DMS 273 treated with DMSO at 0.1 percent for 48 hours (cell line): Measurements from ENCODE around the gene F10.
"Not testable (repeated sequence)": the region's sequence is repeated elsewhere in the genome, so short reads cannot be mapped to it uniquely, and the experiment has no call there.

ENCODE experiments used
- DNase-seq: peaks from one replicate; lab custom pipeline; 2025; lab: John Stamatoyannopoulos, UW

F10 gene

DNA sequence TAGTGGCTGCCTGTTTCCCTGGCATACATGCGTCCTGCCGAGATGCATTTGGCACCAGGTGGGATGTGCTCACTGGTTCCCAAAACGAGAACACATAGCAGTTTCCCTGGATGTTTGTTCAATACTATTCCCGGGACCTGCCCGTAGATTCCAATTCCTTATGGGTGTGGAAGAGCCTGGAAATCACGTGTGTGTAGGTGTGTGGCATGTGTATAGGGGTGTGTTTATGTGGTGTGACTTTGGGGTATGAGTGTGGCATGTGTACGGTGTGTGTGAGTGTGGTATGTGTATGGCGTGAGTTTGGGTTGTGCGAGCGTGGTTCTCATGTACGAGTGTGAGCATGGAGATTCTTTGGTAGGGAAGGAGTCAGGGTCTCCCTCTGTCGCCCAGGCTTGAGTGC lies 19.9 kb upstream of the F10 start:
- no peak for DNase-seq

DNA sequence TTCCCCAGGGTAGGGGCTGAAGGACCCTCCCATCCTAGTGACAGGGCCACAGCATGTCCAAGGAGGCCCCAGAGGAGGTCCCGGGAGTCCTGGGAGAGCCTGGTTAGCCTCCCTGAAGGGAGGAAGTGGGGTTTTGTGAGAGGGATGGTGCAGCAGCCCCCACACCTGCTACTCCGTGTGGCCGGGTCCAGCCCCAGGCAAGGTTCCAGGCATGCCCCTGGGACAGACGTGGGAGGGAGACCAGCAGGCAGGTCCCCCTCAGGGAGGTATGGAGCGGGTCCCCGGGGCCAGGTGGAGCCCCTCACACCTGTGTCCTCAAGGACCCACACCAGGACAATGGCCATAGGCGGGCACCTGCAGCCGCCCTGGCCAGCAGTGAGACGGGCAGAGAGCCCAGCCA lies 19.0 kb upstream of the F10 start:
- DNase-seq, result no peak

- no peak for DNase-seq
Measured at GRCh38 chr13:113105032-113105920, 17.3 kb upstream of the F10 start, which contains the start of gene F7. F7 (plus strand) TSS chr13:113105791; CDS start chr13:113105842, 51 bp downstream.

DNA sequence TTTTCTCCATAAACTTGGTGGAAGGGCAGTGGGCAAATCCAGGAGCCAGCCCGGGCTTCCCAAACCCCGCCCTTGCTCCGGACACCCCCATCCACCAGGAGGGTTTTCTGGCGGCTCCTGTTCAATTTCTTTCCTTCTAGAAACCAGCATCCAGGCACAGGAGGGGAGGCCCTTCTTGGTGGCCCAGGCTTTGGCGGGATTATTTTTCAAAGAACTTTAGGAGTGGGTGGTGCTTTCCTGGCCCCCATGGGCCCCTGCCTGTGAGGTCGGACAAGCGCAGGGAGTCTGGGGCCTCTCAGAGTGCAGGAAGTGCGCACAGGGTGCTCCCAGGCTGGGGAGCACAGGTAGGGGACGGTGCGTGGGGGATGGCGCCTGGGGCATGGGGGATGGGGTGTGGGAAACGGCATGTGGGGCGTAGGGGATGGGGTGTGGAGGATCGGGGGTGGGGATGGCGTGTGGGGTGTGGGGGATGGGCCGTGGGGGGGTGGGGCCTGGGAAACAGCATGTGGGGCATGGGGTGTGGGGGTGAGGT lies 16.6 kb upstream of the F10 start:
- DNase-seq, result no peak

DNA sequence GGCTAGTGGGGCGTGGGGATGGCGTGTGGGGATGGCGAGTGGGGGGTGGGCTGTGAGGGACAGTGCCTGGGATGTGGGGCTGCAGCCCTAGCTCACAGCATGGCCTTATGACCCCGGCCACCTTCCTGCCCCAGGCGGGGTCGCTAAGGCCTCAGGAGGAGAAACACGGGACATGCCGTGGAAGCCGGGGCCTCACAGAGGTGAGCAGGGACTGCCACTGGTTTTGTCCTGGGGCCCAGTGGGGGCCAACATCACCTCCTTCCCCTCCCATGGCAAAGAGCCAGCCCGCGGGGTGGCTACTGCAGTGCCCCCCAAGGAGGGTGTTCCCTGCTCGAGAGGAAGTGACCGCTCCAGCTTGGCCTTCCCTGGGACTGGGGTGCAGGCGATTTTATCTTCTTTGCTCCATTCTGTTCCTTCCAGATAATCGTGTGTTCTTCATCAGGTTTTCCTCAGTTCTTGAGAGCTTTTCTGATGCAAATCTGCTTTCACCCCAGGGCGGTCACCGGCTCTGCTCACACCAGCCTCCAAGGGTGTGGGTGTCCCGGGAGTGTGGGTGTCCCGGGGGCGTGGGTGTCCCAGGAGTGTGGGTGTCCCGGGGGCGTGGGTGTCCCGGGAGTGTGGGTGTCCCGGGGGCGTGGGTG lies 15.8 kb upstream of the F10 start:
- no peak for DNase-seq

- DNase-seq, result not testable (repeated sequence)
Measured at GRCh38 chr13:113108521-113108920, 14.1 kb upstream of the F10 start.

- no peak for DNase-seq
Measured at GRCh38 chr13:113109151-113110047, 13.2 kb upstream of the F10 start.

- DNase-seq, result no peak
Measured at GRCh38 chr13:113110048-113110851, 12.3 kb upstream of the F10 start.

DNA sequence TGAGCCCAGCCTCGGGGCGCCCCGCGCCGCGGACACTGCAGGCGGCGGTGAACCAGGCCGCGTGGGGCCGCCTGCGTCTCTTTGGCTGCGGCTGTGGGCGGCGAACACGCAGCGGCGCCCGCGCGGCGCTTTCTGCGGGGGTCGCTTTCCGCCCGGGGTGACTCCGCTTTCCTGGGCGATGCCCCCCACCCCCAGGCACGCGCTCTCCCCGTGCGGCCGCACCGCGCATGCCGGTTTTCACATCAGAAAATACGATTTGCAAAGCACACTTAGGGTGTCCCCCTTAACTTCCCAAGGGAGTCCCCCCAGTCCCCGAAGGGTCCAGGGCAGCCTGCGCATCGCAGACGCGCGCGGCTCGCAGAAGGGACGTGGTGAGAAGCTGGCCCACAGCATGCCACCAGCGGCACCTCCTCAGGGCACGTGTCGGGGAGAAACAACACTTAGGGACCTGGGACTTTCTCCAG lies 11.7 kb upstream of the F10 start:
- no peak for DNase-seq

GRCh38 chr13:113111821-113112220 lies 10.8 kb upstream of the F10 start:
- DNase-seq, result not testable (repeated sequence)

DNA sequence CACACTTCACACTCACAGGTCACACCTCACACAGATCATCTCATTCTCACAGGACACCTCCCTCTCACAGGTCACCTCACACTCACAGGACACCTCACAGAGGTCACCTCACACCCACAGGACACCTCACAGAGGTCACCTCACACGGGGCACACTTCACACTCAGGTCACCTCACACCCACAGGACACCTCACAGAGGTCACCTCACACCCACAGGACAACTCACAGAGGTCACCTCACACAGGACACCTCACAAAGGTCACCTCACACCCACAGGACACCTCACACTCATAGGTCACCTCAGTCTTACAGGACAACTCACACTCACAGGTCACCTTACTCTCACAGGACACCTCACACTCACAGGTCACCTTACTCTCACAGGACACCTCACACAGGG lies 10.1 kb upstream of the F10 start:
- DNase-seq, result not testable (repeated sequence)

GRCh38 chr13:113112893-113113845 lies 9.4 kb upstream of the F10 start:
- no peak for DNase-seq

DNA sequence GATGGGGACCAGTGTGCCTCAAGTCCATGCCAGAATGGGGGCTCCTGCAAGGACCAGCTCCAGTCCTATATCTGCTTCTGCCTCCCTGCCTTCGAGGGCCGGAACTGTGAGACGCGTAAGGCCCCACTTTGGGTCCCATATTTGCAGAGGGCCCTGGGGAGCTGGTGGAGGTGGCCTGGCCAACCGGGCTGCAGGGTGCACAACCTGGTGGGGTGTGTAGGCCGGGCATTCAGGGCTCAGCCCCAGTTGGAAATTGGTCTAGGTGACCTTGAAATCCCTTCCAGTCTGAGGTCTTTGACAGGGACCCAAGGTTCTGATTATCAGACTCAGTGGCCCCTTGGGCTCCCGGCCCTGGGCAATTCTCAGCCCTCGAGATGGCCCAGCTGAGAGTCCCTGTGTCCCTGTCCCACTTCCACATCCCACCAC lies 8.7 kb upstream of the F10 start:
- no peak for DNase-seq

GRCh38 chr13:113114511-113115362 lies 7.9 kb upstream of the F10 start:
- DNase-seq, result no peak

DNA sequence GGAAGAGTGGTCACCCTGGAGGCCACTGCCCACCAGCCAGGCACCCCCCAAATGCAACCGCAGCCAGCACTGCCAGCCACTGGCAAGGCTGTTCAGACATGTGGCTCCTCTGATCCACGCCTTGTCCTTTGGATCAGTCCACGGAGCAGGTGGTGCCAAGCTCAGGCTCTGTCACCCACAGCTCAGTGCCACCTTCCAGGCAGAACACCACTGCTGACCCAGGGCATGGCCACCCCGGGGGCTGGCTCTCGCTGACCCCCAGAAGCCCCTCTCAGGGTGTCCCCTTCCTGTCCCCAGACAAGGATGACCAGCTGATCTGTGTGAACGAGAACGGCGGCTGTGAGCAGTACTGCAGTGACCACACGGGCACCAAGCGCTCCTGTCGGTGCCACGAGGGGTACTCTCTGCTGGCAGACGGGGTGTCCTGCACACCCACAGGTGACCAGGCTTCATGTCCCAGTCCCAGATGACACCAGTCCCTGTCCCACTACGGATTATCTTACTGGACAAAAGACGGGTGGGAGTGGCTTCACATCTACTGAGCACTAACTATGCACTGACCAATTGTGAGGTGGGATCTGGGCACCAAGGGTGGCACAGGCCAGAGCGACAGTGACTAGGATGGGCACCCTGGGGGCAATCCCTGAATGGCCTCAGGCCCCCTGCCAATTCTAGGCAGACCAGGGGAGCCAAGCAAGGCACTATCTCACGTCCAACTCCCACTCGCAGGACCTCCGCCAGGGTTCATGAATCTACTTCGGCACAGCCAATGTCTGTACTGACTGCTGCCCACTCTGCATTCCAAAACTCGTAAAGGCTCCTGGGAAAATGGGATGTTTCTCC lies 7.0 kb upstream of the F10 start:
- no peak for DNase-seq

DNA sequence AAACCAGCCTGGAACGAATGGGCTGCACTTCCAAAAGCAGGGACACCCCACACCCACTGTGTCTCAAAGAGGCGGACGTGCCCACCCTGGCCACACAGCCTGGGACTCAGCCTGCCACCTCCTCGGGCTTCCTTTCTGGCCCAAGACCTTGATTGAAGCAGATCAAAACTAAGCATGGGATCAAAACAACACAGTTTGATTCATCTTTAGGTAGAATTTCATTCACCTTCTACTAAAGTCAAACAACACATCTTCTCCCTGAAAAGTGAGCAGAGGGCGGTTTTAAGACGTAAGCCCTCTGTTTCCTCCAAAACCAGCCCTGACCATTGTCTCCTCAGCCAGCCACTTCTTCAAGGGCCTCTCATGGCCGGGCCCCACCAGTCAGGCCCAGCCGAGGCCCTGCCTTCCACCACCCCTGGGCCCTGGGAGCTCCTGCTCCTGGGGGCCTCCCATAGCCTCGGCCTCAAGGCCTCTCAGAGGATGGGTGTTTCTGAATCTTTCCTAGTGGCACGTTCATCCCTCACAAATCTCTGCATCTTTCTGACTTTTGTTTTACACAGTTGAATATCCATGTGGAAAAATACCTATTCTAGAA lies 6.3 kb upstream of the F10 start:
- DNase-seq, result no peak

GRCh38 chr13:113116871-113117271 lies 5.7 kb upstream of the F10 start:
- DNase-seq, result no peak
